AG04450 (cell line): ENCODE results near the gene PVALEF. TPM values are rescaled to one million over a fixed set of nuclear protein-coding genes. Genes with fewer than 3 reads are reported as not detected.

Experiments used
- CTCF ChIA-PET: fragments of 300-600, 350-600 bp; formaldehyde crosslinking; extraction: SDS; loops from one replicate; lab custom pipeline; 2022; ENCODE audit warnings: antibody characterized with exemption, inconsistent platforms; lab: Charles Lee
- POLR2A ChIA-PET: fragments of 350-600 bp; formaldehyde crosslinking; extraction: SDS; loops from one replicate; lab custom pipeline; 2021; ENCODE audit warnings: antibody characterized with exemption, inconsistent platforms; lab: Yijun Ruan, JAX
- DNase-seq: peaks from one replicate; pipeline ENCODE4 v3.0.0-alpha.2; 2011; ENCODE audit warnings: low read depth, low spot score
- H3K27ac ChIP-seq: one replicate; pipeline ENCODE4 v1.5.1; 2012; ENCODE audit warnings: low read depth, low read length, control low read depth
- H3K27me3 ChIP-seq: one replicate; pipeline ENCODE4 v1.6.0; 2012; ENCODE audit warnings: low read length; ENCODE audit not compliant: control insufficient read depth, insufficient read depth
- H3K4me3 ChIP-seq: 2 replicates; pipeline ENCODE4 v1.5.1; 2011; ENCODE audit warnings: mild to moderate bottlenecking, low read depth, low read length, control low read depth
- H3K9me3 ChIP-seq: 2 replicates; pipeline ENCODE4 v1.5.1; 2012; ENCODE audit warnings: low read length; ENCODE audit not compliant: control insufficient read depth, insufficient read depth
- polyA plus RNA-seq: library from polyadenylated mRNA; depleted of rRNA; stranded (reverse); fragments of >200 nt; gene quantifications from 2 replicates; pipeline ENCODE4 v1.2.3, GENCODE V29; 2011
- TF ChIP-seq, protein P1 (sequence below): IDR thresholded peaks from 2 replicates; pipeline ENCODE4 v1.5.1; 2011; ENCODE audit warnings: low read depth, low read length, control low read depth, inconsistent platforms

Gene PVALEF
- polyA plus RNA-seq, 1 experiment: not detected

DNA sequence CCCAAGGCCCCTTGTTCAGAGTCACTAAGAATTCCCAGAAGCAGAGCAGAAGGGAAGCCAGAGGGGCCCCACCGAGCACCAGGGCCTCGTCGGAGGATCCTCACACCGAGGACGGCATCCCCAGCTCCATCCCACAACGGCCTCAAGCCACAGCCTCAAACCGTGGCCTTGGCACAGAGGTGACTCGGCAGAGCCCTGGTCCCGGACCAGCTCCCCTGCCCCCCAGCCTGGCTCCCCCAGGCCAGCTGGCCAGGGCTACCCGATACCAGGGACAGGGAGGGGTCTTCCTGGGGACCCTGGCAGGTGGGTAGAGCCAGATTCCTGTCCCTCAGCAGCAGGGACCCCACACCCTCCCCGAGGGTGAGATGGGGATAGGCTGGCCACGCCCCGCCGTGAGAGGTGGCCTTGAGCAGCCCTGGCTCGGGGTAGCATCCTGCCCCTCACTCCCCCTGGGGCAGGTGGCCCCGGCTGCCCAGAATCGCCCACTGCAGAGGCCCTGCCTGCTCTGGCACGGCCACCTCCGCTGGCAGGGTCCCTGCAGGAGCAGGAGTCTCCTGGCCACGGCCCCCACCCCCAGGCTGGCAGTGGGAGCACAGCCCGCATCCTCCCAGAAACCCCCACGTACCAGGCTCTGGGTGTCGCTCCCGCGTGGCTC, 5.6 kb upstream of the PVALEF start:
- Histone ChIP-seq H3K9me3 (no peaks in the 10 kb centered on the region; the same call in 1 of the 2 replicates), H3K4me3 (no peak overlapping the region), H3K27ac (no peak overlapping the region), H3K27me3 (peaks cover 25% of the 10 kb centered on the region)
- CTCF ChIA-PET: no interaction called here
- POLR2A ChIA-PET: no interaction called here
- no peak for DNase-seq
- TF ChIP-seq, protein P1, sequence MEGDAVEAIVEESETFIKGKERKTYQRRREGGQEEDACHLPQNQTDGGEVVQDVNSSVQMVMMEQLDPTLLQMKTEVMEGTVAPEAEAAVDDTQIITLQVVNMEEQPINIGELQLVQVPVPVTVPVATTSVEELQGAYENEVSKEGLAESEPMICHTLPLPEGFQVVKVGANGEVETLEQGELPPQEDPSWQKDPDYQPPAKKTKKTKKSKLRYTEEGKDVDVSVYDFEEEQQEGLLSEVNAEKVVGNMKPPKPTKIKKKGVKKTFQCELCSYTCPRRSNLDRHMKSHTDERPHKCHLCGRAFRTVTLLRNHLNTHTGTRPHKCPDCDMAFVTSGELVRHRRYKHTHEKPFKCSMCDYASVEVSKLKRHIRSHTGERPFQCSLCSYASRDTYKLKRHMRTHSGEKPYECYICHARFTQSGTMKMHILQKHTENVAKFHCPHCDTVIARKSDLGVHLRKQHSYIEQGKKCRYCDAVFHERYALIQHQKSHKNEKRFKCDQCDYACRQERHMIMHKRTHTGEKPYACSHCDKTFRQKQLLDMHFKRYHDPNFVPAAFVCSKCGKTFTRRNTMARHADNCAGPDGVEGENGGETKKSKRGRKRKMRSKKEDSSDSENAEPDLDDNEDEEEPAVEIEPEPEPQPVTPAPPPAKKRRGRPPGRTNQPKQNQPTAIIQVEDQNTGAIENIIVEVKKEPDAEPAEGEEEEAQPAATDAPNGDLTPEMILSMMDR: no peak

DNA sequence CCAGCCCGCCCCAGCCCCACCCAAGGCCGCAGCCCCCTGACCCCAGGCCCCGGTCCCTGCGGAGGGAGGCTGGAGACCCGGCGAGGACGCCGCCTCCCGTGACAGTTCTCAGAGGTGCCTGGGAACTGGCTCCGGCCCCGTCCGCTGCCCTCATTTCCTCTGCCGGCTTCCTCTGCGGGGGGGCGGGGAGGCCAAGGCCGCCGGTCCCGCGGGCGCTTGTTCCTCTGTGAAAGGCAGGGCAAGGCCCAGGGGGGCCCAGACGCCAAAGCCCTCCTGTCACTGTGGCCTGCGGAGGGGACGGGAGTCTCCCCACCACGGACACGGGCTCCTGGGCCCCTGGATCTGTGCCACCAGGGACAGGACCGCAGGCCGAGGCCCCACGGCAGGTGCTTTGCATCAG, 5.0 kb upstream of the PVALEF start:
- Histone ChIP-seq H3K4me3 (no peak overlapping the region), H3K9me3 (no peaks in the 10 kb centered on the region; the same call in 1 of the 2 replicates), H3K27me3 (peaks cover 31% of the 10 kb centered on the region), H3K27ac (no peak overlapping the region)
- ChIA-PET CTCF (no interaction called here), POLR2A (no interaction called here)
- DNase-seq: no peak
- TF ChIP-seq, protein P1: no peak

DNA sequence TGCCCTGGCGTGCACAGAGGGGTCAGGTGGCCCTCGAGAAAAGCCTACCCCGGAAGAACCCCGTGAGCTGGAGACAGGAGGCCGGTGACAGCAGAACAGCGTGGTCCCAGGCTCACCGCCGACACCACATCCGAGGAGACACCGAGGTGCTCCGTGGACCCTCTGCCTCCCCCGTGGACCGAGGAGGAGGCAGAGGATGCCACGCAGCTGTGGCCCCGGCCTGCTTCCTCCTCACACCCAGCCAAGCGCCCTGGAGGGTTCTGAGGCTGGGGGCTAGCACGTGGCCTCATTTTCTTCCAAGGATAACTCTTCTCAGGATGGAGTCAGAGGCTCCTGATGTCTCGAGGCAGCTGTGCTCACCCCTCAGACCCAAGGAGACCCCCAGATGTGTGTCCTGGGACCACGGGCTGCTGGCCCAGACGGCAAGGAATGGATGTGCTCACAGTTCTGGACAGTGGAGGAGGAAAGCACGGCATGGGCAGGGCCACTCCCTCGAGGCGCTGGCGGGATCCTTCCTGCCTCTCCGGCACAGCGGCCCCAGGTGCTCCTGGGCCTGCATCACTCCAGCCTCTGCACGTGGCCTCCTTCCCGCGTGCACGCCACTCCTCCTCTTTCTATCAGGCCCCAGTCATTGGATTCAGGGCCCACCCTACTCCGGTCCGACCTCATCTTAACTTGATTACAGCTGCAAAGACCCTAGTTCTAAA, 4.4 kb upstream of the PVALEF start:
- ChIA-PET POLR2A (no interaction called here), CTCF (no interaction called here)
- TF ChIP-seq, protein P1: no peak
- Histone ChIP-seq H3K4me3 (no peak overlapping the region), H3K9me3 (no peaks in the 10 kb centered on the region; the same call in 1 of the 2 replicates), H3K27me3 (peaks cover 36% of the 10 kb centered on the region), H3K27ac (no peak overlapping the region)
- no peak for DNase-seq

DNA sequence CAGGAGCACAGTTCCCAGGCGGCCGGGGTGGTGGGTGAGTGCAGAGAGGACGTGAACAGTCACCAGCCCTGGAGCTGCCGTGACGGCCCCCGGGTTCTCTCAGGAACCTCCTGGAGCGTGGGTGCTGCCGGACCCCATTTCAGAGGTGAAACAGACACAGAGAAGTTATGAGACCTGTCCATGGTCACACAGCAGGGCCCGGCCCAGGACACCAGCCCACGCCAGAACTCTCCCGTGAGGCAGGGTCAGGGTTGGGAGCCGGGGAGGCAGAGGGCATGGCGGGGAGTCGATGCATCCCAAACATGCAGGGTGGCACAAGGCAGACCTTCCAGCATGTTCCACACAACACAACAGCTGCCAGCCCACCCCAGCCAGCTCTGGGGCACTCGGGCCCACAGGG, 3.8 kb upstream of the PVALEF start:
- TF ChIP-seq, protein P1: no peak
- Histone ChIP-seq H3K9me3 (no peaks in the 10 kb centered on the region; the same call in 1 of the 2 replicates), H3K4me3 (no peak overlapping the region), H3K27ac (no peak overlapping the region), H3K27me3 (peaks cover 37% of the 10 kb centered on the region)
- CTCF ChIA-PET: no interaction called here
- DNase-seq: no peak
- POLR2A ChIA-PET: no interaction called here

DNA sequence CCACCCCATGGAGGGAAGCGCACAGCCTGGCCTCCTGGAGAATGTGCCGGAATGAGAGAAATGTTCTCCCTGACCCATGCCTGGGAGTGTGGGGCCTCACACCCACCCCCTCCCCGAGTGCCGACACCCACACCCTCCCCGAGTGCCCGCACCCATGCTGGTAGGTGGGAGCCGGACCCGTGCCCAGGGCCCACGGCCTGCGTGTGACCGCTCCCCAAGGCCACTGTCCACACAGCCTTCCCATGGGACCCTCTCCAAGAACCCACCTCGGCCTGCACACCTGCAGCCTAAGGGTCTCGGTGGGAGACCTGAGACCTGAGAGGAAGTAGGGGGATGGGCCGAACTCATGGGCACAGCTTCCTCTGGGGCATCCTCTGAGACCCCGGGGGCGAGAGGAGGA, 3.3 kb upstream of the PVALEF start:
- DNase-seq: no peak
- Histone ChIP-seq H3K27ac (no peak overlapping the region), H3K9me3 (no peaks in the 10 kb centered on the region; the same call in 1 of the 2 replicates), H3K4me3 (no peak overlapping the region), H3K27me3 (peaks cover 41% of the 10 kb centered on the region)
- ChIA-PET POLR2A (no interaction called here), CTCF (no interaction called here)
- TF ChIP-seq, protein P1: no peak
